HL-60 (cell line): Measurements from ENCODE around the gene PIK3R1.

Source experiments
- DNase-seq, 2 experiments: peaks; one replicate each; pipeline ENCODE4 v3.0.0-alpha.2; 2010 to 2020; ENCODE audit warnings: low read depth in 1 of 2, low spot score in 1 of 2
- H3K27ac ChIP-seq: fragments of 250-450 bp; sonication (Bioruptor Pico); replicated peaks from 2 replicates; pipeline ENCODE4 v1.5.1; 2020; ENCODE audit warnings: mild to moderate bottlenecking, moderate library complexity
- H3K27me3 ChIP-seq: fragments of 250-450 bp; sonication (Bioruptor Pico); 2 replicates; pipeline ENCODE4 v1.5.1; 2021; ENCODE audit warnings: mild to moderate bottlenecking, moderate library complexity; ENCODE audit not compliant: insufficient read depth, poor library complexity, severe bottlenecking
- H3K4me3 ChIP-seq: replicated peaks from 2 replicates; pipeline ENCODE4 v1.5.1; 2011; ENCODE audit warnings: mild to moderate bottlenecking, control low read depth, low read length; ENCODE audit not compliant: insufficient read depth
- GABPA ChIP-seq: IDR thresholded peaks from 2 replicates; pipeline ENCODE4 v1.6.1; 2012; ENCODE audit warnings: low read depth
- POLR2AphosphoS5 ChIP-seq: IDR thresholded peaks from 2 replicates; pipeline ENCODE4 v1.6.1; 2012; ENCODE audit warnings: low read depth
- SPI1 ChIP-seq: IDR thresholded peaks from 2 replicates; pipeline ENCODE4 v1.6.1; 2012; ENCODE audit warnings: low read depth, mild to moderate bottlenecking, borderline replicate concordance
- TF ChIP-seq, protein P1 (sequence below): IDR thresholded peaks from 2 replicates; pipeline ENCODE4 v1.6.1; 2012; ENCODE audit warnings: low read depth; ENCODE audit not compliant: insufficient replicate concordance
- TF ChIP-seq, protein P2 (sequence below): IDR thresholded peaks from one replicate; pipeline ENCODE4 v1.5.1; 2011; ENCODE audit warnings: low read length, control low read depth, inconsistent platforms; ENCODE audit not compliant: insufficient read depth

PIK3R1 gene

GRCh38 chr5:68266457-68266856 is 50.9 kb downstream of the PIK3R1 start:
- Histone ChIP-seq H3K27ac (no peak overlapping the region), H3K27me3 (no peaks in the 10 kb centered on the region), H3K4me3 (no peak overlapping the region)
- TF ChIP-seq, protein P1, sequence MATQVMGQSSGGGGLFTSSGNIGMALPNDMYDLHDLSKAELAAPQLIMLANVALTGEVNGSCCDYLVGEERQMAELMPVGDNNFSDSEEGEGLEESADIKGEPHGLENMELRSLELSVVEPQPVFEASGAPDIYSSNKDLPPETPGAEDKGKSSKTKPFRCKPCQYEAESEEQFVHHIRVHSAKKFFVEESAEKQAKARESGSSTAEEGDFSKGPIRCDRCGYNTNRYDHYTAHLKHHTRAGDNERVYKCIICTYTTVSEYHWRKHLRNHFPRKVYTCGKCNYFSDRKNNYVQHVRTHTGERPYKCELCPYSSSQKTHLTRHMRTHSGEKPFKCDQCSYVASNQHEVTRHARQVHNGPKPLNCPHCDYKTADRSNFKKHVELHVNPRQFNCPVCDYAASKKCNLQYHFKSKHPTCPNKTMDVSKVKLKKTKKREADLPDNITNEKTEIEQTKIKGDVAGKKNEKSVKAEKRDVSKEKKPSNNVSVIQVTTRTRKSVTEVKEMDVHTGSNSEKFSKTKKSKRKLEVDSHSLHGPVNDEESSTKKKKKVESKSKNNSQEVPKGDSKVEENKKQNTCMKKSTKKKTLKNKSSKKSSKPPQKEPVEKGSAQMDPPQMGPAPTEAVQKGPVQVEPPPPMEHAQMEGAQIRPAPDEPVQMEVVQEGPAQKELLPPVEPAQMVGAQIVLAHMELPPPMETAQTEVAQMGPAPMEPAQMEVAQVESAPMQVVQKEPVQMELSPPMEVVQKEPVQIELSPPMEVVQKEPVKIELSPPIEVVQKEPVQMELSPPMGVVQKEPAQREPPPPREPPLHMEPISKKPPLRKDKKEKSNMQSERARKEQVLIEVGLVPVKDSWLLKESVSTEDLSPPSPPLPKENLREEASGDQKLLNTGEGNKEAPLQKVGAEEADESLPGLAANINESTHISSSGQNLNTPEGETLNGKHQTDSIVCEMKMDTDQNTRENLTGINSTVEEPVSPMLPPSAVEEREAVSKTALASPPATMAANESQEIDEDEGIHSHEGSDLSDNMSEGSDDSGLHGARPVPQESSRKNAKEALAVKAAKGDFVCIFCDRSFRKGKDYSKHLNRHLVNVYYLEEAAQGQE: no peak
- TF ChIP-seq, protein P2, sequence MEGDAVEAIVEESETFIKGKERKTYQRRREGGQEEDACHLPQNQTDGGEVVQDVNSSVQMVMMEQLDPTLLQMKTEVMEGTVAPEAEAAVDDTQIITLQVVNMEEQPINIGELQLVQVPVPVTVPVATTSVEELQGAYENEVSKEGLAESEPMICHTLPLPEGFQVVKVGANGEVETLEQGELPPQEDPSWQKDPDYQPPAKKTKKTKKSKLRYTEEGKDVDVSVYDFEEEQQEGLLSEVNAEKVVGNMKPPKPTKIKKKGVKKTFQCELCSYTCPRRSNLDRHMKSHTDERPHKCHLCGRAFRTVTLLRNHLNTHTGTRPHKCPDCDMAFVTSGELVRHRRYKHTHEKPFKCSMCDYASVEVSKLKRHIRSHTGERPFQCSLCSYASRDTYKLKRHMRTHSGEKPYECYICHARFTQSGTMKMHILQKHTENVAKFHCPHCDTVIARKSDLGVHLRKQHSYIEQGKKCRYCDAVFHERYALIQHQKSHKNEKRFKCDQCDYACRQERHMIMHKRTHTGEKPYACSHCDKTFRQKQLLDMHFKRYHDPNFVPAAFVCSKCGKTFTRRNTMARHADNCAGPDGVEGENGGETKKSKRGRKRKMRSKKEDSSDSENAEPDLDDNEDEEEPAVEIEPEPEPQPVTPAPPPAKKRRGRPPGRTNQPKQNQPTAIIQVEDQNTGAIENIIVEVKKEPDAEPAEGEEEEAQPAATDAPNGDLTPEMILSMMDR: no peak
- TF ChIP-seq GABPA (no peak), POLR2AphosphoS5 (no peak), SPI1 (no peak)
- DNase-seq: no peak

- TF ChIP-seq, protein P2: no peak
- no peak for TF ChIP-seq SPI1
- TF ChIP-seq, protein P1: no peak
- TF ChIP-seq POLR2AphosphoS5: no peak
- TF ChIP-seq GABPA: no peak
- H3K4me3 ChIP-seq: no peak overlapping the region
- DNase-seq: no peak
- H3K27ac ChIP-seq: no peak overlapping the region
- H3K27me3 ChIP-seq: no peaks in the 10 kb centered on the region
These were observed 51.5 kb downstream of the PIK3R1 start for GRCh38 chr5:68267066-68267465.

GRCh38 chr5:68268101-68268851 is 52.7 kb downstream of the PIK3R1 start:
- DNase-seq: no peak
- no peak overlapping the region for H3K27ac ChIP-seq

More at GRCh38 chr5:68268101-68268851, 52.7 kb downstream of the PIK3R1 start:
- TF ChIP-seq POLR2AphosphoS5 (no peak), GABPA (no peak), SPI1 (no peak)
- TF ChIP-seq, protein P1: no peak
- TF ChIP-seq, protein P2: no peak
- no peak overlapping the region for H3K4me3 ChIP-seq
- H3K27me3 ChIP-seq: no peaks in the 10 kb centered on the region
